DMS 273 treated with DMSO at 0.1 percent for 48 hours (cell line): ENCODE data around the gene PTPRU.

Source experiments
- DNase-seq: peaks from one replicate; lab custom pipeline; 2025; lab: John Stamatoyannopoulos, UW

Gene PTPRU

GRCh38 chr1:29365906-29366670, 129.8 kb downstream of the PTPRU start:
- no peak for DNase-seq

GRCh38 chr1:29368936-29369932, 132.9 kb downstream of the PTPRU start:
- DNase-seq: no peak

GRCh38 chr1:29370067-29370466, 133.7 kb downstream of the PTPRU start:
- no peak for DNase-seq

GRCh38 chr1:29371332-29371731, 135.0 kb downstream of the PTPRU start:
- no peak for DNase-seq

- no peak for DNase-seq
Observed at GRCh38 chr1:29372108-29372507, 135.8 kb downstream of the PTPRU start.
